ENCODE data around the gene CD37.
"Not testable (repeated sequence)": the region's sequence is repeated elsewhere in the genome, so short reads cannot be mapped to it uniquely, and the experiment has no call there.

The CD37 gene

GRCh38 chr19:49368711-49369358, 33.6 kb downstream of the CD37 start:
- TF ChIP-seq, protein P1, sequence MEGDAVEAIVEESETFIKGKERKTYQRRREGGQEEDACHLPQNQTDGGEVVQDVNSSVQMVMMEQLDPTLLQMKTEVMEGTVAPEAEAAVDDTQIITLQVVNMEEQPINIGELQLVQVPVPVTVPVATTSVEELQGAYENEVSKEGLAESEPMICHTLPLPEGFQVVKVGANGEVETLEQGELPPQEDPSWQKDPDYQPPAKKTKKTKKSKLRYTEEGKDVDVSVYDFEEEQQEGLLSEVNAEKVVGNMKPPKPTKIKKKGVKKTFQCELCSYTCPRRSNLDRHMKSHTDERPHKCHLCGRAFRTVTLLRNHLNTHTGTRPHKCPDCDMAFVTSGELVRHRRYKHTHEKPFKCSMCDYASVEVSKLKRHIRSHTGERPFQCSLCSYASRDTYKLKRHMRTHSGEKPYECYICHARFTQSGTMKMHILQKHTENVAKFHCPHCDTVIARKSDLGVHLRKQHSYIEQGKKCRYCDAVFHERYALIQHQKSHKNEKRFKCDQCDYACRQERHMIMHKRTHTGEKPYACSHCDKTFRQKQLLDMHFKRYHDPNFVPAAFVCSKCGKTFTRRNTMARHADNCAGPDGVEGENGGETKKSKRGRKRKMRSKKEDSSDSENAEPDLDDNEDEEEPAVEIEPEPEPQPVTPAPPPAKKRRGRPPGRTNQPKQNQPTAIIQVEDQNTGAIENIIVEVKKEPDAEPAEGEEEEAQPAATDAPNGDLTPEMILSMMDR (IDR thresholded peaks at IDR 0.05; ENCODE audit: low read depth, low read length, missing control alignments): no peak
- no peak for DNase-seq (ENCODE audit: extremely low read depth, low read depth)
- no peak overlapping the region for H3K4me3 ChIP-seq (replicated peaks; ENCODE audit: low read depth, low read length)

DNA sequence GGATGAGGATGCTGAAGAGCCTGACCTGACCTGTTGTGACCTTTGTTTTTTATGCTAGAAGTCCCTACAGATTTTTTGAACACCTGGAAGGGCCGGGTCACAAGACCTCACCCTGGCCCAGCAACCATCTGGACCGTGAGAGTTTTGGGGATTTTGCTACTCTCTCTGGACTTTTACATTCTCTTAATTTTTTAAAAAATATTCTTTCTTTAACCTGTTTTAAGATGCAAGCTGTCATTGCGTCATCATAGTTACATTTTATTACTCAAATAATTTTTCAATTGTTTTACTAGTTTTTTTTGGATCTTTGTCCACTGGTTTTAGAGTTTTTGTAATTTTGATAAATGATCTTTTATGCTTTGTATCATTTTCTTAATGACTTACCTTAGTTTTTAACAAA, 36.0 kb downstream of the CD37 start:
- H3K4me3 ChIP-seq (replicated peaks; ENCODE audit: low read depth, low read length): no peak overlapping the region
- TF ChIP-seq, protein P1 (IDR thresholded peaks at IDR 0.05; ENCODE audit: low read depth, low read length, missing control alignments): no peak
- no peak for DNase-seq (ENCODE audit: extremely low read depth, low read depth)

GRCh38 chr19:49373174-49373573, 38.0 kb downstream of the CD37 start:
- DNase-seq (ENCODE audit: extremely low read depth, low read depth); H3K4me3 ChIP-seq (replicated peaks; ENCODE audit: low read depth, low read length): not testable (repeated sequence)

DNA sequence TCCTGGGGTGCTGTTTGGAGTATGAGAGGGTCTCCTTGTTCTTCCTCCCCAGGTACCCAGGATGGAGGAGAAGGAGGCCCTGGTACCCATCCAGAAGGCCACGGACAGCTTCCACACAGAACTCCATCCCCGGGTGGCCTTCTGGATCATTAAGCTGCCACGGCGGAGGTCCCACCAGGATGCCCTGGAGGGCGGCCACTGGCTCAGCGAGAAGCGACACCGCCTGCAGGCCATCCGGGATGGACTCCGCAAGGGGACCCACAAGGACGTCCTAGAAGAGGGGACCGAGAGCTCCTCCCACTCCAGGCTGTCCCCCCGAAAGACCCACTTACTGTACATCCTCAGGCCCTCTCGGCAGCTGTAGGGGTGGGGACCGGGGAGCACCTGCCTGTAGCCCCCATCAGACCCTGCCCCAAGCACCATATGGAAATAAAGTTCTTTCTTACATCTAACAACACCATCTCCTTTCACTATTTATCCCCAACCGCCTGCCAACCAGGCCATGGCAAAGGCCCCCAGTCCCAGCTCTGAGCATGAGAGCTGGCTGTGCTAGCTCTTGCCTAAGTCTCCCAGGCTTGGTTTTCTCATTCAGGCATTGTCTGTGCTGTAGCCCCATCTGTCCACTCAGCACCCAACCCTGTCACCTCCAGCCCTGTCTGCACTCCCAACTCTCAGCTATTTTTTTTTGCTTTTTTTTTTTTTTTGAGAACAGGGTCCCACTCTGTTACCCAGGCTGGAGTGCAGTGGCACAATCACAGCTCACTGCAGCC, 39.6 kb downstream of the CD37 start:
- H3K4me3 ChIP-seq (replicated peaks; ENCODE audit: low read depth, low read length): no peak overlapping the region
- TF ChIP-seq, protein P1 (IDR thresholded peaks at IDR 0.05; ENCODE audit: low read depth, low read length, missing control alignments): no peak
- DNase-seq (ENCODE audit: extremely low read depth, low read depth): no peak

DNA sequence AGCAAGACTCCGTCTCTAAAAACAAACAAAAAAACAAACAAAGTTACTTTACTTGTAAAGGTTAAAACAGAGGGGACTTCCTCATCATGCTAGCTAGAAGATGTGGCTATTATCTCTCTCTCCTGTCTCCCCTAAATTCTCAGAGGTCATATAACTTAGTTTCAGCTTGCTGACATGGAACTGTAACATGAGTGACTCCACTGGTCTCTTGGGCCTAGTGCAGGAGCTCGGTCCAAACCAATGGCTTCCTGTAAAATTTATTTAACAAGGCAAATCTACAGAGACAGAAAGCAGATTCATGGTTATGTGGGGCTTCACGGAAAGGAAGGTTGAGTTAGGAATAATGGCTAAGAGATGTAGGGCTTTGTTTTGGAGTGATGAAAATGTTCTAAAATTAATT, 43.3 kb downstream of the CD37 start:
- TF ChIP-seq, protein P1 (IDR thresholded peaks at IDR 0.05; ENCODE audit: low read depth, low read length, missing control alignments): no peak
- no peak overlapping the region for H3K4me3 ChIP-seq (replicated peaks; ENCODE audit: low read depth, low read length)
- DNase-seq (ENCODE audit: extremely low read depth, low read depth): no peak

GRCh38 chr19:49380391-49380790, 45.2 kb downstream of the CD37 start:
- TF ChIP-seq, protein P1 (IDR thresholded peaks at IDR 0.05; ENCODE audit: low read depth, low read length, missing control alignments): no peak
- no peak for DNase-seq (ENCODE audit: extremely low read depth, low read depth)
- H3K4me3 ChIP-seq (replicated peaks; ENCODE audit: low read depth, low read length): no peak overlapping the region

GRCh38 chr19:49382639-49383038, 47.4 kb downstream of the CD37 start:
- TF ChIP-seq, protein P1 (IDR thresholded peaks at IDR 0.05; ENCODE audit: low read depth, low read length, missing control alignments): no peak
- H3K4me3 ChIP-seq (replicated peaks; ENCODE audit: low read depth, low read length): no peak overlapping the region
- no peak for DNase-seq (ENCODE audit: extremely low read depth, low read depth)

All from HFF-Myc (cell line).